WTC11 (cell line): ENCODE measurements around the gene FNIP1. TPM values are rescaled to one million over a fixed set of nuclear protein-coding genes. Genes with fewer than 3 reads are reported as not detected.

Experiments used
- ATAC-seq: fragments of 200-7000 bp; cut with Tn5 transposase; 2 replicates; pipeline ENCODE4 v1.10.0; 2021; ENCODE audit warnings: mild to moderate bottlenecking, moderate library complexity
- CTCF ChIA-PET: fragments of 300-600 bp; sonication (Branson Sonifier 250); formaldehyde crosslinking; loops from one replicate; lab custom pipeline; 2021; ENCODE audit warnings: antibody characterized with exemption; lab: Charles Lee
- POLR2A ChIA-PET: fragments of 350-600 bp; sonication (Branson Sonifier 250); formaldehyde crosslinking; loops from one replicate; lab custom pipeline; 2021; ENCODE audit warnings: antibody characterized with exemption; lab: Charles Lee
- DNase-seq: peaks from one replicate; pipeline ENCODE4 v3.0.0; 2021; ENCODE audit warnings: low spot score
- H3K27ac Mint-ChIP-seq: 2 replicates; pipeline ENCODE4 v1.8.0; 2021; ENCODE audit warnings: mixed read lengths
- H3K27me3 Mint-ChIP-seq: 2 replicates; pipeline ENCODE4 v1.8.0; 2021; ENCODE audit warnings: low read depth, mild to moderate bottlenecking, moderate library complexity, mixed read lengths
- H3K36me3 Mint-ChIP-seq: 2 replicates; pipeline ENCODE4 v1.8.0; 2021; ENCODE audit warnings: mixed read lengths
- H3K4me1 Mint-ChIP-seq: 2 replicates; pipeline ENCODE4 v1.8.0; 2022; ENCODE audit warnings: mixed read lengths
- H3K4me3 Mint-ChIP-seq: 2 replicates; pipeline ENCODE4 v1.8.0; 2021; ENCODE audit warnings: mild to moderate bottlenecking, moderate library complexity, mixed read lengths
- H3K9me3 Mint-ChIP-seq: 2 replicates; pipeline ENCODE4 v1.8.0; 2021; ENCODE audit warnings: mixed read lengths
- CBFB ChIP-seq: sonication (generic); formaldehyde crosslinking; IDR thresholded peaks from 2 replicates; pipeline ENCODE4 v1.8.1; 2022; ENCODE audit warnings: mild to moderate bottlenecking, low read depth, missing genetic modification reagents
- EMX1 ChIP-seq: fragments of 250-450 bp; sonication (Bioruptor Pico); IDR thresholded peaks from 2 replicates; pipeline ENCODE4 v1.8.0; 2021; ENCODE audit warnings: mild to moderate bottlenecking
- FOXK1 ChIP-seq: sonication (generic); formaldehyde crosslinking; IDR thresholded peaks from 2 replicates; pipeline ENCODE4 v1.8.0; 2022; ENCODE audit warnings: mild to moderate bottlenecking, moderate library complexity, missing genetic modification reagents
- HMGA2 ChIP-seq: fragments of 250-450 bp; sonication (Bioruptor Pico); IDR thresholded peaks from 2 replicates; pipeline ENCODE4 v1.4.0; 2021; ENCODE audit warnings: mild to moderate bottlenecking, moderate library complexity
- IRF2 ChIP-seq: sonication (generic); formaldehyde crosslinking; IDR thresholded peaks from 2 replicates; pipeline ENCODE4 v1.8.0; 2022; ENCODE audit warnings: low read depth, missing genetic modification reagents, borderline replicate concordance
- NFATC4 ChIP-seq: fragments of 250-450 bp; sonication (Bioruptor Pico); IDR thresholded peaks from 2 replicates; pipeline ENCODE4 v1.9.0; 2021; ENCODE audit warnings: mild to moderate bottlenecking
- NFYB ChIP-seq: sonication (generic); formaldehyde crosslinking; conservative IDR thresholded peaks from 2 replicates; pipeline ENCODE4 v1.8.0; 2022; ENCODE audit warnings: low read depth, missing genetic modification reagents
- RORB ChIP-seq: fragments of 250-450 bp; sonication (Bioruptor Pico); IDR thresholded peaks from 2 replicates; pipeline ENCODE4 v1.9.0; 2021; ENCODE audit warnings: mild to moderate bottlenecking
- SMAD4 ChIP-seq: sonication (generic); formaldehyde crosslinking; IDR thresholded peaks from 2 replicates; pipeline ENCODE4 v1.8.0; 2022; ENCODE audit warnings: mild to moderate bottlenecking, missing genetic modification reagents
- TCF7 ChIP-seq: sonication (generic); formaldehyde crosslinking; IDR thresholded peaks from 2 replicates; pipeline ENCODE4 v1.8.0; 2022; ENCODE audit warnings: mild to moderate bottlenecking, low read depth, missing genetic modification reagents, moderate library complexity
- ZNF121 ChIP-seq: sonication (generic); formaldehyde crosslinking; IDR thresholded peaks from 2 replicates; pipeline ENCODE4 v1.8.0; 2023; ENCODE audit warnings: missing genetic modification reagents
- ZNF671 ChIP-seq: fragments of 250-450 bp; sonication (Bioruptor Pico); IDR thresholded peaks from 2 replicates; pipeline ENCODE4 v1.8.0; 2021; ENCODE audit warnings: mild to moderate bottlenecking
- total RNA-seq: library from RNA; stranded (reverse); gene quantifications from 3 replicates; pipeline ENCODE4 v1.2.3, GENCODE V29; 2021
- TF ChIP-seq, protein P1 (sequence below): sonication (generic); formaldehyde crosslinking; IDR thresholded peaks from 2 replicates; pipeline ENCODE4 v1.8.1; 2023; ENCODE audit warnings: mild to moderate bottlenecking, moderate library complexity, missing genetic modification reagents
- TF ChIP-seq, protein P2 (sequence below): sonication (generic); formaldehyde crosslinking; conservative IDR thresholded peaks from 2 replicates; pipeline ENCODE4 v1.8.1; 2022; ENCODE audit warnings: mild to moderate bottlenecking, missing genetic modification reagents
- TF ChIP-seq, protein P3 (sequence below): sonication (generic); formaldehyde crosslinking; IDR thresholded peaks from 2 replicates; pipeline ENCODE4 v1.8.1; 2022; ENCODE audit warnings: mild to moderate bottlenecking, missing genetic modification reagents, moderate library complexity, borderline replicate concordance
- TF ChIP-seq, protein P4 (sequence below): sonication (generic); formaldehyde crosslinking; IDR thresholded peaks from 2 replicates; pipeline ENCODE4 v1.8.1; 2022; ENCODE audit warnings: low read depth, mild to moderate bottlenecking, moderate library complexity, missing genetic modification reagents, borderline replicate concordance
- TF ChIP-seq, protein P5 (sequence below): sonication (generic); formaldehyde crosslinking; IDR thresholded peaks from 2 replicates; pipeline ENCODE4 v1.8.0; 2023; ENCODE audit warnings: missing genetic modification reagents

Gene FNIP1
- total RNA-seq, 1 experiment from 2014 or later = 17.2 TPM

DNA sequence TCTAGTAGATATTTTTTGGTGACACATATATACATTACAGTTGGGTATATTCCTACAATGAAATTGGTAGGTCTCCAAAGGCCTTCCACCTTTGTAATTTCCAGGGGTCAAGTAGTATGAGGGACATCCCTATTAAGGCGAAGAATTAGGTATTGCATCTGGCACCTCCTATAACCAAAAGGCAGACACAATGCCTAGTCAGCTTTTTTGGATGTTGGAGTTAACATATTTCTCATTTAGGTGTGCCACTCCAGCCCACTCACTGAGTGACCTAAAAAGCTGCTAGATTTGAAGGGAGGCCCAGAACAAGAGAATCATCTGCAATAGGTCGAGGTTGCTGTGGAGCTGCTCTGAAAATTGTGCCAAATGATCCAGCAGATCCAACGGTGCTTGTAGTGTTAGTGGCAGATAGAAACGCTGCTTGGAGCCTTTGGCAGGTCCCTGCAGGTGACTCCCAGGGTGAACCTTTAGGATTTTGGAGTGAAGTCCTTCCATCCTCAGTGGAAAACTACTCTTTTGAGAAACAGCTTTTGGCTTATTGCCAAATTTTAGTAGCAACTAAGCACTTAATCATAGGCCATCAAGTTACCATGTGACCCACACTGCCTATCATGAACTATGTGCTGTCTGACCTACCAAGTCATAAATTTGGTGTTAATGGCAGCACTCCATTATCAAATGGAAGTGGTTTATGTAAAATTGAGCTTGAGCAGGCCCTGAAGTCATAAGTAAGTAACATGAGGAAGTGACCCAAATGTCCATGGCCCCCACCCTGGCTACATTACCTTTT, 15.7 kb upstream of the FNIP1 start (continued):
- TF ChIP-seq, protein P1, sequence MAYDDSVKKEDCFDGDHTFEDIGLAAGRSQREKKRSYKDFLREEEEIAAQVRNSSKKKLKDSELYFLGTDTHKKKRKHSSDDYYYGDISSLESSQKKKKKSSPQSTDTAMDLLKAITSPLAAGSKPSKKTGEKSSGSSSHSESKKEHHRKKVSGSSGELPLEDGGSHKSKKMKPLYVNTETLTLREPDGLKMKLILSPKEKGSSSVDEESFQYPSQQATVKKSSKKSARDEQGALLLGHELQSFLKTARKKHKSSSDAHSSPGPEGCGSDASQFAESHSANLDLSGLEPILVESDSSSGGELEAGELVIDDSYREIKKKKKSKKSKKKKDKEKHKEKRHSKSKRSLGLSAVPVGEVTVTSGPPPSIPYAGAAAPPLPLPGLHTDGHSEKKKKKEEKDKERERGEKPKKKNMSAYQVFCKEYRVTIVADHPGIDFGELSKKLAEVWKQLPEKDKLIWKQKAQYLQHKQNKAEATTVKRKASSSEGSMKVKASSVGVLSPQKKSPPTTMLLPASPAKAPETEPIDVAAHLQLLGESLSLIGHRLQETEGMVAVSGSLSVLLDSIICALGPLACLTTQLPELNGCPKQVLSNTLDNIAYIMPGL (CRISPR knock-in tag) = no peak
- TF ChIP-seq CBFB = no peak
- no peak for TF ChIP-seq EMX1
- TF ChIP-seq IRF2 = no peak
- TF ChIP-seq, protein P2, sequence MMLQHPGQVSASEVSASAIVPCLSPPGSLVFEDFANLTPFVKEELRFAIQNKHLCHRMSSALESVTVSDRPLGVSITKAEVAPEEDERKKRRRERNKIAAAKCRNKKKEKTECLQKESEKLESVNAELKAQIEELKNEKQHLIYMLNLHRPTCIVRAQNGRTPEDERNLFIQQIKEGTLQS (CRISPR knock-in tag) = no peak
- TF ChIP-seq NFYB (CRISPR knock-in tag) = no peak
- TF ChIP-seq, protein P3, sequence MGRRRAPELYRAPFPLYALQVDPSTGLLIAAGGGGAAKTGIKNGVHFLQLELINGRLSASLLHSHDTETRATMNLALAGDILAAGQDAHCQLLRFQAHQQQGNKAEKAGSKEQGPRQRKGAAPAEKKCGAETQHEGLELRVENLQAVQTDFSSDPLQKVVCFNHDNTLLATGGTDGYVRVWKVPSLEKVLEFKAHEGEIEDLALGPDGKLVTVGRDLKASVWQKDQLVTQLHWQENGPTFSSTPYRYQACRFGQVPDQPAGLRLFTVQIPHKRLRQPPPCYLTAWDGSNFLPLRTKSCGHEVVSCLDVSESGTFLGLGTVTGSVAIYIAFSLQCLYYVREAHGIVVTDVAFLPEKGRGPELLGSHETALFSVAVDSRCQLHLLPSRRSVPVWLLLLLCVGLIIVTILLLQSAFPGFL (CRISPR knock-in tag) = no peak
- TF ChIP-seq TCF7 (CRISPR knock-in tag) = no peak
- TF ChIP-seq RORB (CRISPR knock-in tag) = no peak

DNA sequence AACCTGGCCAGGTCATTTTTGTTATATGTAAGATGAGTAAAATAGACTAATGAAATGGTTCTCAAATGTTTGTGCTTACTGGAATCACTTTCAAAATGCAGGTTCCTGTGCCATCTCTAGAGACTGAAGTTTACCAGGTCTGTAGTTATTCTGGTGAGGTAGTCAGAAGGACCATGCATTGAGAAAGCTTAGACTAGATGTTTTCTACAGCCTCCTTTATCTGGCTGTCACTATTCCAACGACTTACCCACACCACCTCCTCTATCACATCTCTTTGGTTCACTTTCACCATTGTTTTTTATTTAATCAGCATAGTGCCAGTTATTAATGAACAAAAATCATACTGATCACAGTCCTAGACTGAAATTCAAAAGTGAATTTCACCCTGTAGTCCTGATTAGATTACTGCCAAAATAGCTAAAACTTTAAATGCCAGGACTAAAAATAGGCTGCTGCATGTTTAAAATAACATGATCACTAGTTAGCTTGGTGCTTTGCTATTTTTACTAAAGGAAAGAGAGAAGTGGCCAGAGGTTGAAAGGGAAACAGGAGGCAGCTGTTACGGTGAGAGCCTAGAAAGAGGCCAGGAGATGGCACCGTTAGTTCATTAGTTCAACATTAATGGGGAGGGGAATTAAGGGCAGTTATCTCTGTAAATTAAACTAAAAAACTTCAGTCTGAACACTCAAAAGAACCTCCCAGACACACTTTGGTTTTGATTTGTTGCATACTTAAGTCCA, 13.9 kb upstream of the FNIP1 start:
- Mint-ChIP-seq H3K4me3 (no peak overlapping the region), H3K27ac (no peak overlapping the region), H3K27me3 (no peaks in the 10 kb centered on the region; the same call in 1 of the 2 replicates), H3K36me3 (no peaks in the 10 kb centered on the region), H3K9me3 (0 out of 2 replicates have a peak, but pooled peaks cover 5% of the 10 kb centered on the region), H3K4me1 (peaks cover 7% of the 10 kb centered on the region)
- peak; percentile 75 for ATAC-seq
- DNase-seq = peak; percentile 15
- no peak for TF ChIP-seq NFATC4 (CRISPR knock-in tag)
- no peak for TF ChIP-seq SMAD4 (CRISPR knock-in tag)
- TF ChIP-seq, protein P4, sequence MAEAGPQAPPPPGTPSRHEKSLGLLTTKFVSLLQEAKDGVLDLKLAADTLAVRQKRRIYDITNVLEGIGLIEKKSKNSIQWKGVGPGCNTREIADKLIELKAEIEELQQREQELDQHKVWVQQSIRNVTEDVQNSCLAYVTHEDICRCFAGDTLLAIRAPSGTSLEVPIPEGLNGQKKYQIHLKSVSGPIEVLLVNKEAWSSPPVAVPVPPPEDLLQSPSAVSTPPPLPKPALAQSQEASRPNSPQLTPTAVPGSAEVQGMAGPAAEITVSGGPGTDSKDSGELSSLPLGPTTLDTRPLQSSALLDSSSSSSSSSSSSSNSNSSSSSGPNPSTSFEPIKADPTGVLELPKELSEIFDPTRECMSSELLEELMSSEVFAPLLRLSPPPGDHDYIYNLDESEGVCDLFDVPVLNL (CRISPR knock-in tag) = no peak
- POLR2A ChIA-PET = no interaction called here
- CTCF ChIA-PET = interaction anchor here (0.7 to 4.1 kb wide), 7 partner anchors 191 to 253 kb away, joined by 3 to 72 read pairs (median 6); partner anchors contain the start of gene ACSL6

DNA sequence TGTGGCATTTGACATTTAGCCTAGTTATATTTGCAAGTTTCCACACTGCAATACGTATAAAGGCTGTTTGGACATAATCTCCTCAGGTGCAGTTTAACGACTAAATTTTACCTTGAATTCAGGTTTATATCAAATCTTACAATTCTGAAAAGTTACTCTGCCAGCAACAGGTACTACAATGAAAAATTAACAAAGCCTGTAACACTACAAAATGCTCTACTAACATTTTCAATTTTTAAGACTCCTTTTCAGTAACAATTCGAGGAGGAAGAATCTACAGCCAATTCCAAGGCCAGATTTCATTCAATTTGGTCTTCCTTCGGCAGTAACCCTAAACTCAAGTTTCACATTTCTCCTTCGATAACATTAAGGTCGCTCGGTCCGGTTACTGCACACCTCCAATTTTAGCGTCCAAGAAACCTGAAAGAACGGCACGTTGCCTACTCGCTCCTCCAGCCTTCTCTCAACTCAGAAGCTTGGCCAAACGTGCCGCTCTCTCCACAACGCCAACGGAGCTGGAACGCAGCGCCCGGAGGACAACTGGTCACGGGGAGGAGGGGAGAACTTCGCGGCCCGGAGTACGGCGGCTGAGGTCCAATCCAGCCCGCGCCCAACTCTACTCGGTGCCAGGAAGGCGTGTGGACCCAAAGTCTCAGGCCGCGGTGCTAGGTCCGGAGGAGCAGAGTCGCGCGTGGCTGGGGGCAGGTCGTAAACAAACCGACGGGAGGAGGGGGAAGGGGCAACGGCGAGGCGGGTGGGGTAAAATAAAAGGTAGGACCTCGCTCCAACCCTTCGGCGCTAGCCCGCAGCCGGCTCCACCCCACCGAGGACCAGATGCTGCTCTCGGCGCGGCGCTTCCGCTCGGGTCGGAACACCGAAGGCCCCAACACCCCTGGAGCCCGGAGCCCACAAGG, 681 bp downstream of the FNIP1 start:
- POLR2A ChIA-PET = interaction anchor here (0.8 to 1.5 kb wide), 4 partner anchors 12 to 196 kb away, joined by 3 to 4 read pairs (median 4); no protein-coding TSS in a partner anchor
- DNase-seq (peak; percentile 52), ATAC-seq (peak; percentile 33)
- CTCF ChIA-PET = interaction anchor here (1.0 to 2.4 kb wide), 6 partner anchors 17 to 431 kb away, joined by 3 to 15 read pairs (median 6); partner anchors contain the start of gene P4HA2
- peak overlapping the region; percentile 97 for H3K4me3 Mint-ChIP-seq
- H3K27ac Mint-ChIP-seq = peak overlapping the region; percentile 92
- no peaks in the 10 kb centered on the region for H3K9me3 Mint-ChIP-seq
- H3K36me3 Mint-ChIP-seq = no peaks in the 10 kb centered on the region
- H3K4me1 Mint-ChIP-seq = peaks cover 18% of the 10 kb centered on the region
- peaks cover 23% of the 10 kb centered on the region for H3K27me3 Mint-ChIP-seq
- TF ChIP-seq, protein P5, sequence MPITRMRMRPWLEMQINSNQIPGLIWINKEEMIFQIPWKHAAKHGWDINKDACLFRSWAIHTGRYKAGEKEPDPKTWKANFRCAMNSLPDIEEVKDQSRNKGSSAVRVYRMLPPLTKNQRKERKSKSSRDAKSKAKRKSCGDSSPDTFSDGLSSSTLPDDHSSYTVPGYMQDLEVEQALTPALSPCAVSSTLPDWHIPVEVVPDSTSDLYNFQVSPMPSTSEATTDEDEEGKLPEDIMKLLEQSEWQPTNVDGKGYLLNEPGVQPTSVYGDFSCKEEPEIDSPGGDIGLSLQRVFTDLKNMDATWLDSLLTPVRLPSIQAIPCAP = no peak
- TF ChIP-seq ZNF121 (CRISPR knock-in tag) = no peak
- TF ChIP-seq ZNF671 (CRISPR knock-in tag) = no peak
- TF ChIP-seq, protein P1 (CRISPR knock-in tag) = 0 out of 2 replicates have a peak, but pooled peaks have one; percentile 25
- TF ChIP-seq FOXK1 = peak; percentile 38; the same call in 1 of the 2 replicates
- no peak for TF ChIP-seq HMGA2
